AG08396 (cell line): ENCODE data around the gene DGCR6L.
"Not testable (repeated sequence)": the region's sequence is repeated elsewhere in the genome, so short reads cannot be mapped to it uniquely, and the experiment has no call there.

Experiments
- DNase-seq: peaks from one replicate; pipeline ENCODE4 v3.0.0; 2012; ENCODE audit warnings: low spot score, mixed read lengths

The DGCR6L gene

DNA sequence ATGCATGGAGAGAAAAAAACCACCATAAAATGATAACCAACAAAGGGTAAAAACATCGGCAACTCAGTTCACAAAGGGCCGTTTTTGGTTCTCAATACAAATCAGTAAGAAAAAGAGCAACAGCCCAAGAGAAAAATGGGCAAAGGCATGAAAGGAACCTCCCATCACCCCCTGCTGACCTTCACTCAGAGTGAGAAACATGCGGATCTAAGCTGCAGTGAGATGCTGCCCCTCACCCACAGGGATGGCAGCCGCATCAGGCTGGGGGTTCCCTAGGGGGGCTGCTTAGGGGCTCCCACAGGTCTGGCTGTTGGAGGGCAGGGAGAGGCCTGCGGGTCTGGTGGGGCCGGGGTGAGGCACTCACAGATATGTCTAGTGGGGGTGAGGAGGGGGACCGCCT lies 44.5 kb downstream of the DGCR6L start:
- DNase-seq, result not testable (repeated sequence)

DNA sequence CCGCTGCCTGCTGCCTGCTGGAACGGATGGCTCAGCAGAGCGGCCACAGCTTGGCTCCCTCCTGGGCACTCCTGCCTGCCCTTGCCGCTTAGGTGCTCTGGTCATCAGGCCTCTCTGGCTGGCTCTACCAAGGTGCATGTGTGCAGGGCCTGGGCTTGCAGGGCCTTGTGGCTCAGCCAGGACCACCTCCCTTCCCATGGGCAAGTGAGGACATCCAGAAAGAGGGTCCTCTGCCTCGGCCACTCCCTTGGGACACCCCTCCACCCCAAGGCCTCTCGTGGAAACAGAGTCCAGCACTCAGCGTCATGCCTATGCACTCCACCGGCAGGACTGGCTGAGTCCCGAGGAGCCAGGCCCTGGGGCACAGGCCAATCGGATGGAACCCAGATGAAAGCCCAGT lies 45.5 kb downstream of the DGCR6L start:
- not testable (repeated sequence) for DNase-seq

GRCh38 chr22:20273758-20274181 lies 46.1 kb downstream of the DGCR6L start:
- DNase-seq, result no peak

- no peak for DNase-seq
Measured at GRCh38 chr22:20272700-20273099, 47.2 kb downstream of the DGCR6L start.

- no peak for DNase-seq
Measured at GRCh38 chr22:20272174-20272573, 47.7 kb downstream of the DGCR6L start.

DNA sequence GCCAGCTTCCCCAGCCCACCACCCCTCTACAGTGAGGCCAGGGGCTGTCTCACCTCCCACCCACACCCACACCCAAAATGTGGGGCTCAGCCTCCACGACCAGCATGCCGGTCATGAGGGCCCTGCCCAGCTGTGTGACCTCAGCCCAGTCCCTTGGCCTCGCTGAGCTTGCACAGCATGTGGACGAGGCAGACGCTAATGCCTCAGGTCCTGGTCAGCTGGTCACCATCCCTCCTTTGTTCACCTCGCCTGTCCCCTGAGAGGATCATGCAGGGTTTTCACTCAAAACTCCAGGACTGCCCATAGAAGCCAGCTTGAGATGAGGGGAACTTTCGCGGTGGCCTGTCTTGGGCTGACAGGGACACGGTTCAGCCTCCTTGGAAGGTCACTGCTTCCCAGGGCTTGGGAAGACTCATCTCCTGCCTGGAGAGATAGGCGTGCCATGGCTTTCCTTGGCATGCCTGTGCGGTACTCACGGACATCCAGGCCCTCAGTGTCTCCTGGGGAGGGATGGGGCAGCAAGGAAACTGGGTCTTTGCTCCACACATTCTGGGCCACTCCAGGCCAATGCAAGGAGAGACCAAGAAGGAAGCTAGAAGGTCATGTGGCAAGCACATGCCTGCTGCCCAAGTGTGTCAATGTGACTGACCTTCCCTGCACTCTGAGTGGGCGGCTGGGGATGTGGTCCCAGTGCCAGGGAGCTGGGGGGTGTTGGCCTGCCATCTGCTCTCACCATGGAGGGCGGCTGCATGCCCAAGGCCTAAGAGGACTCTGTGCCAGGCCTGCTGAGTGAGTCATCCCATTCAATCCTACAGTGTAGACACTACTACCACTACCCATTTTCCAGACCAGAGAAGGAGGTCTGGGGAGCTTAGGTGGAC lies 48.5 kb downstream of the DGCR6L start:
- no peak for DNase-seq

DNA sequence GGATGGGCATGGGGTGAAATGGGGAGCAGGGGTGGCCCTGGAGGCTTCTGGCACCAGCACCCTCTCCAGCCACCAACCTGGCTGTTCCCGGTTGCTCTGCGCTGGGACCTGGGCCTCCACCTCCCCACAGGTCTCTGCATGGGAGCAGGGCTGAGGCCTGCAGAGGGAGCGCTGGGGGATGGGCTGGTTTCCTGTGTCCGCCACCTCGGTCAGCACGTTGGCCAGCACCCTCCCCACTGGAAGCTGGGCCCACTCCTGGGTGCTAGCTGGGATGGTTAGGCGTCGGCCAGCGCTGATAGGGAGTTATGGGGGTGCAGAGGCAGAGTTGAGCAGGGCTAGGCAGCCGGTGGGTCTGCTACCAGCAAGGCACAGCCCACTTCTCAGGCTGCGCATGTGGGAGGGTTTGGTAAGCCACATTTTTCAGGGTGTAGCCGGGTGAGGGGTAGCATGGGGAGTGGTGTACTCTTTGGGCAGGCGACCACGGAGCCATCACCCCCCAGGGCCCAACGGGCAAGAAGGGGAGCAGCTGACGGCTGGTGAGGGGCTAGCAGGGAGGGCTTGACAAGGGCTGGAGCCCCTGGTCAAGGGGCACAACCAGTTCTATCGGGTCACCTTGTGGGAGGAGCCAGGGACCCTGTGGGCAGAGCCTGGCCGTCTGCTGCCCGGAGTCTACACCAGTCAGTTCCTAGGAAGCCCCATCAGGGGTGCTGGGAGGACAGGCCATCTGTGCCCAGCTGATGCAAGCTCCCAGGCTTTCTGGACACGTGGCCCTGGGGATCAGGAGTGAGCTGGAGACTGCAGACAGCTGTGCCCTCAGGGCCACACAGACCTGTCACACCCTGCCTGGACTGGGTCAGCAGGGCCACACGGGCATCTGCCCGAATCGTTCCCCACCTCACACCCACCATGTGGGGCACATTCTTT lies 49.4 kb downstream of the DGCR6L start:
- DNase-seq, result not testable (repeated sequence)

DNA sequence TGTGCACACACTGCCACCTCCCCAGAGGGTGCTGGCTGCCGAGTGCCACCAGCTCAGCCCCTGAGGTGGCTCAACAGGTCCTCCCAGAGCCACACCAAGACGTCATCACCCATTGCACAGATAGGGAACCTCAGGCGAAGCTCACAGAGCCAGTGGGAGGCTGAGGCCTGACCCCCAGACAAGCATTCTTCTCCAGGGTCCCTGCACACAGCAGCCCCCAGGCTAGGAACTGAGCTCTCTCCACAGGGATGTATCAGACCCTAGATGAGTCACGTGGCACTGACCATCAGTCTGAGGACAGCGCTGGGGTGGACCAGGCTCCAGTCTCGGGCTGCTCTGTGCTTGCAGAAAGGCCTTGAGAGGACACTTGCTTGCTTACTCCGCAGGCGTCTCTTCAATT lies 50.2 kb downstream of the DGCR6L start:
- not testable (repeated sequence) for DNase-seq

GRCh38 chr22:20269201-20269600 lies 50.7 kb downstream of the DGCR6L start:
- not testable (repeated sequence) for DNase-seq

GRCh38 chr22:20268279-20269012 lies 51.4 kb downstream of the DGCR6L start, which contains the start of gene RTN4R:
RTN4R (minus strand) TSS chr22:20268318; CDS start chr22:20268092, 226 bp downstream.
- peak; percentile 82 for DNase-seq

GRCh38 chr22:20267441-20268278 lies 52.2 kb downstream of the DGCR6L start:
- no peak for DNase-seq

DNA sequence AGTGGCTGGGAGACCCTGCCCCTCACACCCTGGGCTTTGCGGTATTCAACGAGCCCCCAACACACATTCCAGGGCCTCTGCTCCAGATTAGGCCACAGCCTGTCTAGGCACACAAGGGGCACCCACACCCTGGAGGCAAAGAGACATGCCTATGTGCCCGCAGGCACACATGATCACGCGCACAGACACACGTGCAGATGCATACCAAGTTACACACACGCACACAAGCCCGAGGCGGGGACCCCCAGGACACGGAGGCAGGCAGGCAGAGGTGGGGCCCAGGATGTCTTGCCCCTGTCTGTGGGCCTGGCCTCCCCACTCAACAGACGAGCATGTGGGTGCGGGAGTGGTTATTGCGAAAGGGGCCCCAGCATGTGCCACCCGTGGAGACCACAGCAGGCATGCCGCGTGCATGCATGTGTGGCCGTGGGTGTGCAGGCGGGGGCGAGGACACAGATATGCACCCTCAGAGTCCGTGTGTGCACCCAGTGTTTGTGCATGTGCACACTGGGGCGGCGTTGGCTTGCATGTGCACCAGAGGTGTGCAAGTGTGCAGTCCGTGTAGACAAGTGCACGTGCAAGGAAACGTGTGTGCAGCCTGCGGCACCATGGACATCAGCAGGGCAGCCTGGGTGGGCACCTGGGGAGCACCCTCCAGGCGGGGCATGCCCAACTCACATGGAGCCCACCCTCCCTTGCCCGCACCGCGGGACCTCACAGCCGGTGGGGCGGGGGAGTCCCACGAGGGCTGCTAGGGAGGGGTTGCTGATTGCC lies 53.0 kb downstream of the DGCR6L start:
- not testable (repeated sequence) for DNase-seq

DNA sequence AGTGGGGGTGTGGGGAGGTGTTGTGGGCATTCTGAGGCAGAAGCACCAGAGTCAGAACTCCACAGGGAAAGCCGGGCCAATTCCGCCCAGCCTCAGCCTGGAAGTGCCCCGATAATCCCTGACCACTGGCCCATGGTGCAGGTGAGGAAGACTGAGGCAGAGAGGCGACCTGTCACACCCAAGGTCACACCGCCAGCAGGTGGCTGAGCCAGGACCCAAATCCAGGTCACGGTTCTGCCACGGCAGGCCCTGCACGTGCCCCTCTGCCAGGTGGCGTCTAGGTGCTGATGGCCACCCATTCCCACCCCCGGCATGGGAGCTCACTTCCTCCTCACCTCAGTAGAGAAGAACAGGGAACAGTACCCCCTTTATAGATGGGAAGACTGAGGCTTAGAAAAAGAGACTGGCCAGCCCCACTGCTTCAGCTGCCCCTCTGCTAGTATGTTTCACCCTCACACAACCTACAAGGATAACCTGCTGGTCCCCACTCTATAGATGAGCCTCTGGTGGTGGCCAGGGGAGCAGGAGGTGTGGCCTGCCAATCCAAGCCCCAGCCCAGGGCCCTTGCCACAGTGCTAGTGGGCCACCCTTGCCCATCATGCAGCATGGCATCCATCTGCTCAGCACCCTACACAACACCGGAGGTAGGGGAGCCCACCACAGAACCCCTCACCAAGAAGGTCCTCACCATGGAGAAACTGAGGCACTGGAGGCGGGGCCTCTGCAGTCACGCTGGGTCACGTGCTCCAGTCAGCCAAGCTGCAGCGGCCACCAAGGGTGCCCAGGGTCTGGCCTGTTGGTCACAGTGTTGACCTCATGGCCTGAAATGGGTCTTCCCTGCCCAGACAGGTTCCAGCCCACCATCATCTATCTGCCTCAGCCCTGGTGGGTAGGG lies 53.8 kb downstream of the DGCR6L start:
- DNase-seq, result not testable (repeated sequence)

DNA sequence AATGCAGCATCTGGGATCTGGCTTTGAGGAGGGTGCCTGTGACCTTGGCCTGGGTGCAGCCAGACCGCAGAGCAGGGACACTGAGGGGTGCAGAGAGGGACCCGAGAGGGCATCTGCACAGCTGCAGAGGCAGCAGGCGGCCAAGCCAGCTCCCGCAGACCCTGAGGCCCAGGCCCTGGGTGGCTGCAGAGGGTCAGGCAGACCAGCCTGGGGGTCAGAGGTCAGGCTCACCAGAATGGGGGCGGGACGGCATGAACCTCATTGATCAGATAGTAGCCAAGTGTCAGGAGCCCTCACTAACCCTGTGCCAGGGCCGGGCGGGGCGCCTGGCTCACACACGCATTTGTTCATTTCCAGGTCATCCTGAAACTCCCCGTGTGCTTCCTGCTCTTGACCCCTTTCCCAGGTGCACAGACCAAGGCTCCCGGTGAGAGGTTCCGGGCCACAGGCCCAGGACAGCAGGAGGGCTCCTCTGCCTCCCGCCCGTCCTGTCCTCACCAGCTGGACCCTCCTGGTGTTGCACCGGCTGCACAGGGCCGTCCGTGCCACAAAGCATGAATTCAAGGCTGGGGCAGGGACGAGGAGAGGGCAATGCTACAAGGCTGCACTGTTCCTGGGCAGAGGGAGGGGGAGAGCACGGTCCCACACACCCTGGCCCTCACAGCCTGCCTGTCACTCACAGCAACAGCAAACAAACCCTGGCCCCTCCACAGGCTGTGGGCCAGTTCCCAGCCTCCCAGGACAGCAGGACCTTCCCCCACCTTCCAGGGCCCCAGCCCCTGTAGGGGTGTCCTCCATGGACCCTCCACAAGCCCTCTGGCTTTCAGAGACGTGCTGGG lies 55.0 kb downstream of the DGCR6L start:
- no peak for DNase-seq
